Heart left ventricle (tissue), 13 donors: ENCODE results near the gene UBXN2A.
"Not testable (repeated sequence)": the region's sequence is repeated elsewhere in the genome, so short reads cannot be mapped to it uniquely, and the experiment has no call there.

Source experiments
- POLR2A ChIP-seq, 2 donors: fragments of 450-650 bp; IDR thresholded peaks; one replicate each; pipeline ENCODE4 v1.6.1; 2017; ENCODE audit warnings: antibody characterized with exemption in 2 of 2, mild to moderate bottlenecking in 2 of 2, moderate library complexity in 2 of 2
- TF ChIP-seq, protein P1 (sequence below), 12 donors: fragments of 200-600 bp; sonication (generic) in 4 of 12; IDR thresholded peaks; one replicate each; pipeline versions ENCODE4 v1.5.0 to v1.8.0; 2018 to 2022; ENCODE audit warnings: antibody characterized with exemption in 12 of 12, mild to moderate bottlenecking in 5 of 12
- donor health status: ischemic (EF 13 %, LVEDD 7.1; RV severe dilation, severe dysfunction).
- donor health status: DM: no; HTN: yes; CAD: no.
- donor health status: DM: no; HTN: no; CAD: no.
- donor health status: ischemic (EF 25% LVEDD 6.9; RV normal size, moderate dysfunction).
- donor health status: ischemic (EF 25% LVEDD 5.7; RV mildly dilated, moderate dysfunction).
- donor health status: ischemic (EF 35%, LVEDD 5.7; RV mildly dilated, moderate dysfunction).
- donor health status: nonischemic (EF 11% LVEDD 7.7; RV severe dilation, severe dysfunction).
- donor health status: DM: yes; HTN: yes; CAD: no.
- donor health status: PGD.
- donor health status: ischemic (EF 29% LVEDD 5.4; RV normal size, mild dysfunction).
- donor health status: nonischemic (EF 23%, LVEDD 6.1; RV moderate dilation, normal function).

DNA sequence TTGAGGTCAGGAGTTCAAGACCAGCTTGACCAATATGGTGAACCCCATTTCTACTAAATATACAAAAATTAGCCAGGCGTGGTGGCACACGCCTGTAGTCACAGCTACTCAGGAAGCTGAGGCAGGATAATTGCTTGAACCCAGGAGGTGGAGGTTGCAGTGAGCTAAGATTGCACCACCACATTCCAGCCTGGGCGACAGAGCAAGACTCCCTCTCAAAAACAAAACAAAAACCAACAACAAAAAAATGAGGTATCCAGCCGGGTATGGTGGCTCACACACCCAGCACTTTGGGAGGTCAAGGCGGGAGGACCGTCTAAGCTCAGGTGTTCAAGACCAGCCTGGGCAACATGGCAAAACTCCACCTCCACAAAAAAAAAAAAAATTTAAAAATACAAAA, 74.6 kb downstream of the UBXN2A start:
- TF ChIP-seq, protein P1, sequence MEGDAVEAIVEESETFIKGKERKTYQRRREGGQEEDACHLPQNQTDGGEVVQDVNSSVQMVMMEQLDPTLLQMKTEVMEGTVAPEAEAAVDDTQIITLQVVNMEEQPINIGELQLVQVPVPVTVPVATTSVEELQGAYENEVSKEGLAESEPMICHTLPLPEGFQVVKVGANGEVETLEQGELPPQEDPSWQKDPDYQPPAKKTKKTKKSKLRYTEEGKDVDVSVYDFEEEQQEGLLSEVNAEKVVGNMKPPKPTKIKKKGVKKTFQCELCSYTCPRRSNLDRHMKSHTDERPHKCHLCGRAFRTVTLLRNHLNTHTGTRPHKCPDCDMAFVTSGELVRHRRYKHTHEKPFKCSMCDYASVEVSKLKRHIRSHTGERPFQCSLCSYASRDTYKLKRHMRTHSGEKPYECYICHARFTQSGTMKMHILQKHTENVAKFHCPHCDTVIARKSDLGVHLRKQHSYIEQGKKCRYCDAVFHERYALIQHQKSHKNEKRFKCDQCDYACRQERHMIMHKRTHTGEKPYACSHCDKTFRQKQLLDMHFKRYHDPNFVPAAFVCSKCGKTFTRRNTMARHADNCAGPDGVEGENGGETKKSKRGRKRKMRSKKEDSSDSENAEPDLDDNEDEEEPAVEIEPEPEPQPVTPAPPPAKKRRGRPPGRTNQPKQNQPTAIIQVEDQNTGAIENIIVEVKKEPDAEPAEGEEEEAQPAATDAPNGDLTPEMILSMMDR (IDR thresholded peaks at IDR 0.05): not testable (repeated sequence)
- TF ChIP-seq POLR2A (IDR thresholded peaks at IDR 0.05): not testable (repeated sequence)
